B cell (primary cell): Measurements from ENCODE around the gene RBP7. TPM values are rescaled to one million over a fixed set of nuclear protein-coding genes. Genes with fewer than 3 reads are reported as not detected.

Experiments used
- ATAC-seq: fragments of 200-7000 bp; cut with Tn5 transposase; one replicate; pipeline ENCODE4 v1.10.0; 2021; ENCODE audit warnings: low read depth, mild to moderate bottlenecking, moderate number of reproducible peaks, moderate library complexity
- CTCF ChIA-PET: fragments of 350-600 bp; sonication (Branson Sonifier 250); formaldehyde crosslinking; loops from one replicate; lab custom pipeline; 2021; ENCODE audit warnings: antibody characterized with exemption, inconsistent platforms; lab: Charles Lee
- POLR2A ChIA-PET: fragments of 350-600 bp; sonication (Branson Sonifier 250); formaldehyde crosslinking; loops from one replicate; lab custom pipeline; 2021; ENCODE audit warnings: antibody characterized with exemption; lab: Charles Lee
- DNase-seq: peaks from one replicate; pipeline ENCODE4 v3.0.0; 2013
- H2AFZ ChIP-seq: 2 replicates; pipeline ENCODE4 v1.6.1; 2012; ENCODE audit warnings: mild to moderate bottlenecking, low read depth, low read length; ENCODE audit not compliant: insufficient read depth, poor library complexity, severe bottlenecking
- H3K27ac ChIP-seq, 2 donors: 1 replicate in 1 of 2; 2 replicates in 1 of 2; pipeline ENCODE4 v1.5.1; 2012 to 2013; ENCODE audit warnings: low read length in 2 of 2, mild to moderate bottlenecking in 2 of 2, moderate library complexity in 1 of 2
- H3K27me3 ChIP-seq, 4 experiments: fragments of 200-600 bp in 1 of 4; sonication (generic) in 1 of 4; replicated peaks in 1 of 4; 1 replicate in 2 of 4; 2 replicates in 2 of 4; pipeline versions ENCODE4 v1.6.1 to v1.7.0; 2013 to 2016; ENCODE audit warnings: low read length in 3 of 4, mild to moderate bottlenecking in 2 of 4, mixed read lengths in 1 of 4, moderate library complexity in 1 of 4; ENCODE audit not compliant: insufficient read depth in 4 of 4, control insufficient read depth in 3 of 4; ENCODE audit errors: control extremely low read depth in 1 of 4
- H3K36me3 ChIP-seq, 2 experiments: replicated peaks in 1 of 2; 1 replicate in 1 of 2; 2 replicates in 1 of 2; pipeline versions ENCODE4 v1.6.1 to v1.7.1; 2013; ENCODE audit warnings: low read length in 1 of 2; ENCODE audit not compliant: insufficient read depth in 2 of 2, control insufficient read depth in 1 of 2; ENCODE audit errors: control extremely low read depth in 1 of 2, extremely low read depth in 1 of 2
- H3K4me1 ChIP-seq, 2 donors: fragments of 200-600 bp in 1 of 2; sonication (generic) in 1 of 2; 1 replicate in 1 of 2; 2 replicates in 1 of 2; pipeline versions ENCODE4 v1.5.1 to v1.6.1; 2013 to 2017; ENCODE audit warnings: low read length in 2 of 2; ENCODE audit not compliant: control insufficient read depth in 2 of 2, insufficient read depth in 2 of 2
- H3K4me2 ChIP-seq: replicated peaks from 2 replicates; pipeline ENCODE3; 2012; ENCODE audit warnings: mild to moderate bottlenecking, low read depth, low read length; ENCODE audit not compliant: poor library complexity, severe bottlenecking
- H3K4me3 ChIP-seq, 5 experiments: fragments of 200-600 bp in 1 of 5; sonication (generic) in 1 of 5; 1 replicate in 3 of 5; 2 replicates in 2 of 5; pipeline versions ENCODE4 v1.5.1 to v1.7.0; 2011 to 2016; ENCODE audit warnings: low read length in 4 of 5, mild to moderate bottlenecking in 4 of 5, low read depth in 2 of 5, control low read depth in 1 of 5, moderate library complexity in 1 of 5; ENCODE audit not compliant: insufficient read depth in 1 of 5; ENCODE audit errors: control extremely low read depth in 1 of 5, extremely low read depth in 1 of 5
- H3K79me2 ChIP-seq: fragments of 200-600 bp; sonication (generic); one replicate; pipeline ENCODE4 v1.6.0; 2016; ENCODE audit warnings: low read length; ENCODE audit not compliant: control insufficient read depth, insufficient read depth
- H3K9ac ChIP-seq: fragments of 200-600 bp; sonication (generic); 2 replicates; pipeline ENCODE4 v1.6.1; 2017; ENCODE audit warnings: mild to moderate bottlenecking, low read length, moderate library complexity
- H3K9me3 ChIP-seq, 3 donors: one replicate each; pipeline versions ENCODE4 v1.6.1 to v1.7.1; 2013; ENCODE audit warnings: low read length in 2 of 3; ENCODE audit not compliant: control insufficient read depth in 2 of 3, insufficient read depth in 1 of 3; ENCODE audit errors: control extremely low read depth in 1 of 3
- H4K20me1 ChIP-seq: 2 replicates; pipeline ENCODE4 v1.6.0; 2012; ENCODE audit warnings: mild to moderate bottlenecking, low read length; ENCODE audit not compliant: insufficient read depth, control insufficient read depth, poor library complexity, severe bottlenecking
- H3K27ac Mint-ChIP-seq: one replicate; pipeline ENCODE4 v1.8.0; 2021; ENCODE audit warnings: mixed read lengths
- H3K27me3 Mint-ChIP-seq: one replicate; pipeline ENCODE4 v1.8.0; 2021; ENCODE audit warnings: mixed read lengths
- H3K4me1 Mint-ChIP-seq: one replicate; pipeline ENCODE4 v1.8.0; 2021; ENCODE audit warnings: mixed read lengths
- H3K4me3 Mint-ChIP-seq: one replicate; pipeline ENCODE4 v1.8.0; 2021; ENCODE audit warnings: mixed read lengths
- H3K9me3 Mint-ChIP-seq: one replicate; pipeline ENCODE4 v1.8.0; 2022; ENCODE audit warnings: mixed read lengths; ENCODE audit not compliant: insufficient read depth
- CTCF ChIP-seq: fragments of 200-600 bp; IDR thresholded peaks from one replicate; pipeline ENCODE4 v1.8.0; 2022; ENCODE audit warnings: antibody characterized with exemption, mild to moderate bottlenecking
- EZH2 ChIP-seq: IDR thresholded peaks from 2 replicates; pipeline ENCODE4 v1.6.1; 2012; ENCODE audit warnings: borderline replicate concordance, low read depth, mild to moderate bottlenecking, moderate library complexity, low read length; ENCODE audit not compliant: insufficient read depth, poor library complexity, severe bottlenecking
- WGBS: methylation state at CpG from one replicate; pipeline ENCODE4 v1.1.5; 2013; ENCODE audit warnings: missing lambda C conversion rate; ENCODE audit not compliant: insufficient coverage; 5-methylcytosine and 5-hydroxymethylcytosine counted together
- intact Hi-C: fragments of 100-400 bp; cut with micrococcal nuclease; formaldehyde crosslinking; loops from one replicate; pipeline ENCODE4 v1.10.0; 2022
- polyA plus RNA-seq: library from polyadenylated mRNA; depleted of rRNA; stranded (reverse); fragments of >200 nt; gene quantifications from 2 replicates; pipeline ENCODE4 v1.2.3, GENCODE V29; 2012
- total RNA-seq, 2 donors: library from RNA; stranded (reverse); fragments of 120-200 nt in 1 of 2; gene quantifications; 1 replicate in 1 of 2; 2 replicates in 1 of 2; pipeline versions ENCODE4 v1.2.3 to v1.2.4, GENCODE V29; 2013 to 2022

Gene RBP7
- total and polyA plus RNA-seq, 2 donors (not counting 1 experiment from before 2014, with no cell fraction given) = 0.40 TPM; not detected in 1

- no peak overlapping the region for H3K4me3 ChIP-seq
- no peaks in the 10 kb centered on the region for H3K9me3 ChIP-seq
- Mint-ChIP-seq H3K27ac (no peak overlapping the region), H3K27me3 (no peaks in the 10 kb centered on the region), H3K4me3 (no peak overlapping the region), H3K4me1 (peaks cover 15% of the 10 kb centered on the region), H3K9me3 (no peaks in the 10 kb centered on the region)
- TF ChIP-seq EZH2 (no peak), CTCF (no peak)
- no peak overlapping the region for H3K27ac ChIP-seq
- peaks cover 0 to 4% of the 10 kb centered on the region in 2 donors for H3K4me1 ChIP-seq
- peaks cover 1 to 24% of the 10 kb centered on the region in 2 experiments for H3K36me3 ChIP-seq
- no CpG with 5 or more reads among the region's 3 CpGs for WGBS
- intact Hi-C loops = no loop called here
- peaks cover 39% of the 10 kb centered on the region for H4K20me1 ChIP-seq
- no peak overlapping the region for H3K4me2 ChIP-seq
- H3K9ac ChIP-seq = no peak overlapping the region
- ATAC-seq (no peak), DNase-seq (no peak)
- POLR2A ChIA-PET = no interaction called here
- peaks cover 78% of the 10 kb centered on the region for H3K79me2 ChIP-seq
- no peak overlapping the region for H2AFZ ChIP-seq
- CTCF ChIA-PET = no interaction called here
- H3K27me3 ChIP-seq = no peaks in the 10 kb centered on the region
These were observed 53.6 kb downstream of the RBP7 start for GRCh38 chr1:10050611-10051010.

GRCh38 chr1:10051656-10052055 is 54.6 kb downstream of the RBP7 start:
- ATAC-seq = no peak
- H3K4me1 ChIP-seq = no peaks in the 10 kb centered on the region
- Mint-ChIP-seq H3K4me3 (no peak overlapping the region), H3K27me3 (no peaks in the 10 kb centered on the region), H3K27ac (no peak overlapping the region), H3K4me1 (peaks cover 13% of the 10 kb centered on the region), H3K9me3 (no peaks in the 10 kb centered on the region)
- no peak for DNase-seq
- no peaks in the 10 kb centered on the region for H3K27me3 ChIP-seq
- H2AFZ ChIP-seq = no peak overlapping the region
- peaks cover 32% of the 10 kb centered on the region for H4K20me1 ChIP-seq
- no peaks in the 10 kb centered on the region for H3K9me3 ChIP-seq
- H3K27ac ChIP-seq = no peak overlapping the region
- no peak overlapping the region for H3K9ac ChIP-seq
- POLR2A ChIA-PET = no interaction called here
- H3K36me3 ChIP-seq = peaks cover 1 to 24% of the 10 kb centered on the region in 2 experiments
- CTCF ChIA-PET = no interaction called here
- H3K4me2 ChIP-seq = no peak overlapping the region
- no peak for TF ChIP-seq CTCF
- no peak for TF ChIP-seq EZH2
- intact Hi-C loops = no loop called here
- WGBS = no CpG with 5 or more reads among the region's 1 CpG
- H3K79me2 ChIP-seq = peaks cover 77% of the 10 kb centered on the region
- H3K4me3 ChIP-seq = no peak overlapping the region
